CD4-positive, alpha-beta T cell treated with Interferon alpha-2 for 1 hour (primary cell): ENCODE results near the gene AUTS2.

ENCODE experiments used
- DNase-seq, 2 donors: peaks; one replicate each; pipeline ENCODE4 v3.0.0-alpha.2; 2020 to 2022

Gene AUTS2

GRCh38 chr7:70376561-70377031 lies 778.3 kb downstream of the AUTS2 start:
- DNase-seq = no peak

DNA sequence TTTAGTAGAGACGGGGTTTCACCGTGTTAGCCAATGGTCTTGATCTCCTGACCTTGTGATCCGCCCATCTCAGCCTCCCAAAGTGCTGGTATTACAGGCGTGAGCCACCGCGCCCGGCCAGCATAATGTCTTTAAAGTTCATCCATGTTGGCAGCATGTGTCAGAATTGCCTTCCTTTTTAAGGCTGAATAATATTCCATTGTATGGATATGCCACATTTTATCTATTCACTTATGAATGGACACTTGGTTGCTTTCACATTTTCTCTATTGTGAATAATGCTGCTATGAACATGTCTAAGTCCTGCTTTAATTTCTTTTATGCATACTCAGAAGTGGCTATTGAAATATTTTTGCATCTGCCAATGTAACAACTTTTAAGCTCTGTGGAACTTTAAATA lies 779.7 kb downstream of the AUTS2 start:
- DNase-seq = no peak

- no peak for DNase-seq
Observed at GRCh38 chr7:70379210-70379609, 780.9 kb downstream of the AUTS2 start.

DNA sequence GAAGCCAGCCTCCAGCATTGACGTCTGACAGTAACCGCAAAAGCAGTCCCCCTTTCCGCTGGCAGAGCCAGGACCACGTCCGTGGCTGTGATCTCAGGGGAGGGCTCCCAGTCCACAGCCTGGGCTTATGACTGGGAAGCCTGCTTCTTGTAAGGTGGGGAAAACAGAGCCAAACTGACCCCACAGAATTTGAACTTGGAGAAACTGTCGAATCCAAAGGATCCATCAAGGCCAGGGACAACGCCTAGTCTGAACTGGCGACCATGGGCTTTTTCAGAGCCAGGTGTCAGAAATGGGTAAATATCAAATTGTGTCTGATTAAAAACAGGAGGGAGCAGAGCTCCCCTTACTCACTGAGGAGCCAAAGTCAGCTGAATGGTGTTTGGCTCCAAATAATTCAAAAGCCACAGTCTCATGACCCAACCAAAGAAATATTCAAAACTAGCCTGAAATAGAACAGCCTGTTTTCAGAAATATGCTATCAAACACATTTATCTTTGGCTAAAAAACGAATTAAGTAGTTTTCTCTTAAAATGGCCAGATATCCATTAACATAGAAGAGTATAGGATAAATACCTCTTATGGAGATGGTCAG lies 782.2 kb downstream of the AUTS2 start:
- no peak for DNase-seq

DNA sequence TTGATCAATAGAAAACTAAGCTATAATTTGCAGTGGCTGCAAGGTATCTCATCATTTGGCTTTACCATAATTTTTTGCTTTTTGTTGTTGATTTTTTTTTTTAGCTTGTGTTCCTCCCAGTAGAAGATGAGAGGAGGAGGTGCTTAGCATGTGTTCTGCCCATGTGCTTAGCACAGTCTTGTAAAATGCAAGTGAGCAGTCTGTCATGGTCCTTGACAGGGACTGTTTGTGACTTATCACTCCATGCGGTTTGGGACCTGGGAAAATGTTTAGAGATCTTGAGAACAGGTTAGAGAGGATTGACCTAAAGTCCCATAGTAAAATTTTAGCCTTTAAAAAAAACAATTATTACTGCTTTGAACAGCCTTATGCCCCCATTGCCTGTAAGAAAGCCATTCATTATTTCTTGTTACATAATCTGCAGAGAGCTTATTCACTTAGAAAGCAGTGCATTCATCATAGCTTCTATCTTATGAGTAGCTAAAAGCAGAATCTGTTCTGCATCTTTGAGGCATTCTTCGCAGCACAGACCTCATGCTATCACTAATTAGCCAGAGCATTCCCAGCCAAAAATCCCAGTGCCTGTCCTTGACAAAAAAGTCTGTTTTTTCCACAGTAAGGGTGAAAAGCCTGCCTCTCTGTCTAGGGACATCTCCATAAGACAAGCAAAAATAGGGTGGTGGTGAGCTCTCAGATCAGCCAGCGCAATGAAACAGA lies 784.9 kb downstream of the AUTS2 start:
- DNase-seq = no peak

DNA sequence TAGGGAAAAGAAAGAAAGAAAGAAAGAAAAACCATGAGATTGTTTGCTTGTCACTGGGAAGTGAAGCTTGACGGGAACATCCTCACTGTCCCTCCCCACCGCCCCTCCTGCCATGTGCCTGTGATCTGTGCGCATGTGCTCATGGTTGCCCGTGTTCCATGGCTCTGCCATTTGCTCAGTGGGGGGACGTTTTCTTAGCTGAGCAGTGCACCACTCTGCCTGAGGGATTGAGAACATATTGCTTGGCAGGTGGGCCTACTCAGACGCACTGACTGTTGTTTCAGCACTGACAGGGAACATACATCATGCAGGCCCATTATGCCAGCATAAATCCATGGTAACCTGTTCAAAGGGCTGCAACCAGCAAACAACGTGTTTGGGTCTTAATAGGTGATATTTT lies 785.7 kb downstream of the AUTS2 start:
- DNase-seq = no peak

GRCh38 chr7:70384891-70385290 lies 786.6 kb downstream of the AUTS2 start:
- DNase-seq = no peak

DNA sequence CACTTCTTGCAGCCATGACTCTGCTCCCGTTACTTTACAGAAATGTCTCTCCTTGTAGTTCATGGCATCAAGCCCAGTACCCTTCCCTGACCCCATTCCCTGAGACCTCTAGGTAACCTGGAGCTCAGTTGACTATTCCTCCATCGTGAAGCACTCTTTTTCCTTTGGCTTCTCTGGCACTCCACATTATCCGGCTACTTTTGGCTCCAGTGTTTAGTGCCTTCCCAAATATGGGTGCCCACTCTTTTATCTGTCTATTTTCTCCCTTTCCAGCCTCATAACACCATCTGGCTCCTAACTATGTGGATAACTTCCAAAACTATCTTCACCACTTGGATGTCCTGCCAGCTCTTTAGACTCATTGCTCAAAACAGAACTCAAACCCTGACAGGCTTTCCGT lies 788.9 kb downstream of the AUTS2 start:
- no peak for DNase-seq

DNA sequence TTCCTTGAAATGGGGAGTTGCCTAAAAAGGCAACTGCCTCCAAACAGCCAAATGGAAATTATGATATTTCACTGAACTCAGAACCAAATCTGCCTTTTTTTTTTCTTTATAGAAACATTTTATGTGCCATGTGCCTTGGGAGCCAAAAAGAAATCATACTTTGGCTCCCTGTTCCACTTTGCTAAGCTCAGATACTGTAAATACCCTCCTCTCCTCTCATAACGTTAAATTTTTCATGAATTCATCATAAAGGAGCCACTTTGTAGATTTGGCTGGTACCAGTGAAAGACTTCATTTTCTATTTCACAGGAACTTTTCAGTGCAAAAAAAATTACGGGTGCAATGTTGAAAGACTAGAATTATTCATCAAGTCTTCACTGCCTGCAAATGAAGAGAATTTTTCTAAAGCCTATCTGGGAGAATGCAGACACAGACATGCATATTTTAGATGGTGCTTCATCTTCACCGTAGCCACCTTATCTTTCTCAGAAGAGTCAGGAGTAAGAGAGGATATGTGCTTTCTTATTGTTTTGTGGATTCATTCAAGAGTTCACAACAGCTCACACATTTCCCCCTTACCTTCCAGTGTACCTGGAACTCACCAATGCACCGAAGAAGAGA lies 791.4 kb downstream of the AUTS2 start:
- no peak for DNase-seq

DNA sequence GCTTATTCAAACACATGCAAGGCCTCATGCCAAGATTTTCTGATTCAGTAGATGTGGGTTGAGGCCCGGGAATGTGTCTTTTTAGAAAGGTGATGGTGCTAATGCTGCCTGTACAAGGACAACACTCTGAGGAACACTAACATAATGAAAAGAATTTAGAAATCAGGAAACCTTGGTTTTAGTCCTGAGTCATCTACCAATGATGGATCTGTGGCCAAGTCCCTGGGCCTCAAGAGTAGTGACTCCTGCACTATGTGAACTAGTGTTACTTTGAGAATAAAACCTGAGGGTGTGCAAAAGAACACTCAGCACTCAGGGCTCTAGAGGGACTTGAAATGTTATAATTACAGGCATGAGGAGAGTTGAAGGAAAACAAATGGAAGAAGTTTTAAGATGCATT lies 792.0 kb downstream of the AUTS2 start:
- DNase-seq = no peak

DNA sequence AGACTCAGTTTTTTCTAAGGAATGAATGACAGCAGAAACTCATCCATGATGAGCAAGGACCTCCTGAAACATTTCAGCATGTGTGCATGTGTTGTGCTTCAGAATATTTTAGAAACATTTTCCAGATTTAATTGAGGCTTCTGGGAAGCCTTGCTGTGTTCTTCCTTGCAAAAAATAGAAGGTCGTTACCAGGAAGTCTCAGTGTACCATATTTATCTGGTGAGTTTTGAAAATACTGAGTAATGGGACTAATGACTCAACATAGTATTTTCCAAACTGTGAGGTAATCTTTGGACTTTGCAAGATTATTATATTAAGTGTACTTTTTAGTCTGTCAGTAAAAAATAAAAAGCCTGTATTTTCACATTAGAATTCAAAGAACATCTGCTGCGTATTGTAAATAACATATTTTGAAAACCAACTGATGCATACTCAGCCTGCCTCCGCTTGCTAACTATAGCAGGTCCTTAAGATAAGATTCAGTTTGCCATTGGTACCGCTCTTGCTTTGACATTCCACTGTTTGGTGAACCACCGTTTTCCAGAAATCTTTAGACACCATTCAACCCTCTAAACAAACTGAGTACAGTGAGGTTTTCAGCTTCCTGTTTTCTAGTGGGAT lies 794.1 kb downstream of the AUTS2 start:
- DNase-seq = no peak

DNA sequence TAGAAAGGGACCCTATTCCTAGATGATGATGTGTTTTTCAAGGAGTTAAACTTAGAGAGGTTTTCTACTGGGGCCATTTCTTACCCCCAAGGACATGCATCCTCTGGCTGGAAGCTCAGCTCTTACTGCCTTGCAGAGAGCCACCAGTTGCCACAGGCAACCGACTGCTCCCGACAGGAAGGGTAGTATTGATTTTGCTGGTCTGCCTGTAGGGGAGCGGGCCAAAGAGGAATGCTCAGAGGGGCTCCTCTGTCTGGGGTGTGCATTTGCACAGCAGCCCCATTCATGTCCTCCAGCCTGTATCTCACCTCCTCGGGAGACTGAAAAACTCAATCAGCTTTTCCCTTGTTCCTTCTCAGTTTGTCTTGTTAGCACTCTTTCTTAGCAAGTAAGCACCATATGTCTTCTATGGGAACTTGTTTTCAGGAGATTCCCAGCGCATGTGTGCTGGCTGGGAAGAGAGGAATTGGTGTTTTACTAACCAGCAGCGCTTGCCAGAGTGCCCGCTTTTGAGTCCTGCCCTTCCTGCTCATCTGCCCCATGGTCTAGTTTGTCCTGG lies 794.7 kb downstream of the AUTS2 start:
- no peak for DNase-seq

DNA sequence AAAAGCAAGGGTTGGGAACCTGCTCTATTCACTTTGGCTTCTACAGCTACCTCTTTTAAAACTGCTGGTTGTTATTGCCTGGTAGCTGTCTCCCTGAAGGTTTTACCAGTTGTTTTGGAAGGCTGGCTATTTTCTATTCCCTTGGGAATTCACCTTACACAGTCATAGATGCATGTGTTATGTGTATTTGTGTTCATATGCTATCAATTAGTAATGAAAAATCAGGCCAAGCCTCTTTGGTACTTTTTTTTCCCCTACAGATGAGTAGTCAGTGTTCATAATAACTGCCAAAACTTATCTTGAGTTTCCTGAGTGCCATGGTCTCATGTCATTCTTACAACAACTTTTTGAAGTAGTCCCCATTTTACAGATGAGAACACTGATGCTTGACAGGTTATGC lies 795.7 kb downstream of the AUTS2 start:
- DNase-seq = no peak

GRCh38 chr7:70400829-70401380 lies 802.6 kb downstream of the AUTS2 start:
- DNase-seq = no peak

- no peak for DNase-seq
Observed at GRCh38 chr7:70402069-70402468, 803.8 kb downstream of the AUTS2 start.

GRCh38 chr7:70405241-70405640 lies 807.0 kb downstream of the AUTS2 start:
- no peak for DNase-seq

- DNase-seq = no peak
Observed at GRCh38 chr7:70406186-70406949, 808.1 kb downstream of the AUTS2 start.

DNA sequence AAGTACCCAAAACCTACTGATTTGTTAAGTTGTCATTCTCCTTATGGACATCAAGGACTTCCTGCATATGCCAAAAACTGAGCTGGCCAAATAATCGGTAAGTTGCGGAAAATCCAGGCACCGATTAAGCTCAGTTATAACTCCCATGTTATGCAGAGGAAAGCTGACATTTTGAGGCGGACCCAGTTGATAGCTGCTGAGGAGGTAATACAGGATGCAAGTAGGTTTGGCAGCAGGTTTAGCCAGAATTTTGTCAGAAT lies 808.6 kb downstream of the AUTS2 start:
- no peak for DNase-seq

DNA sequence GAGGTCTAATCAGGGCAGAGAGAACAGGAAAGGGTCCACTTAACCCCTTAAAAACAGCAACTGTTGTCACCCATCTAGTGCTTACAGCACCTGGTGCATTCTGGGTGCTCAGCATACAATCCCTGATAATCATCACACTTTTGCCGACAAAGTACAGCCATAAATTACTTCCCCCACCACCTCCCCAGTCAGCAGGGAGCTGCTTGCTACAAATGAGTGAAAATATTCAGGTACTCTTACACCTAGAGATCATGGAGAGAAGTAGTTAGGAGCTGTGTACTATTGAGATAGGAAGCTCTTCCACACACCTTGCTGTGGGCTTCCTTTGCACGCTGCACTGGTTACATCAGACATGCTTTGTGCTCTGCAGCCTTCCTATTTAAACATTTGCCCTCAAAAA lies 810.2 kb downstream of the AUTS2 start:
- no peak for DNase-seq

DNA sequence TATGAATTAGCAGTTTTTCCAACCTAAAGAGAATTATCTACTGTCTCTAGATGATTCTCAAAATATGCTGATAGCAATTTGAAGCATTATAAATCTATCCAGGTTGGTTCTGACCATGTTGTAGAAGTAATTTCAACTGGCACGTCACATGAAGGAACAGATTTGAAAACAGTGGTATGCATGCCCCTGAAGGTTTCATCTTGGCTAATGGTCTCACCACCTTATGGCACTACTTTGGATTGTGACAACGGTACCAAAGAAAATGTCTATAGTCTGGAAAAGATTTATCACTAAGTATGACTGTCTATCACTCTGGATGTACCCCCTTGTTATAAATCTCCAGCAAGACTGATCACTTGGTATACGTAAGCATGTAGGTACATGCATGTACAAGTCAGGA lies 810.6 kb downstream of the AUTS2 start:
- no peak for DNase-seq

- no peak for DNase-seq
Observed at GRCh38 chr7:70410134-70410750, 812.0 kb downstream of the AUTS2 start.

GRCh38 chr7:70414368-70414767 lies 816.1 kb downstream of the AUTS2 start:
- no peak for DNase-seq
